NCI-H1436 (cell line): ENCODE measurements around the gene PPP3CA.
"Not testable (repeated sequence)": the region's sequence is repeated elsewhere in the genome, so short reads cannot be mapped to it uniquely, and the experiment has no call there.

Experiments used
- DNase-seq: peaks from one replicate; lab custom pipeline; 2025; lab: John Stamatoyannopoulos, UW

Gene PPP3CA

DNA sequence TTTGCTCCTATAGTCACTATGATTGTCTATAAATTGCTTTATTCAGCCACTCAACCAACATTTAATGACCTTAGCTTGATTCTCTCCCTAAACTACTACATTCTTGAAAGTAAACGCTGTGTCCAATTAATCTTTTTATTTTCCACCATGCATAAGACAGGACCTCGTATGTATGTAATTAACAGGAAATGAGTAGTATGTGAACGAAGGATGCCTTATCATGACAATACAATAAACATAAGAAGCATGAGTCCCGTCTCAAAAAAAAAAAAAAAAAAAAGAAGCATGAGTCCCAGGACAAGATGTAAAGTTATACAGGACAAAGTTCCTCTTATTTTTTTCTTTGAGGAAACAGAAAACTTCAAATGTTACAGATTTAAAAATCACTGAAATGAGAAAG lies 92.5 kb downstream of the PPP3CA start:
- no peak for DNase-seq

GRCh38 chr4:101253121-101253520 lies 94.2 kb downstream of the PPP3CA start:
- DNase-seq: no peak

GRCh38 chr4:101252721-101253120 lies 94.6 kb downstream of the PPP3CA start:
- DNase-seq: no peak

GRCh38 chr4:101251261-101251660 lies 96.1 kb downstream of the PPP3CA start:
- no peak for DNase-seq

GRCh38 chr4:101244349-101244748 lies 103.0 kb downstream of the PPP3CA start:
- DNase-seq: no peak

- no peak for DNase-seq
Observed at GRCh38 chr4:101242441-101242840, 104.9 kb downstream of the PPP3CA start.

DNA sequence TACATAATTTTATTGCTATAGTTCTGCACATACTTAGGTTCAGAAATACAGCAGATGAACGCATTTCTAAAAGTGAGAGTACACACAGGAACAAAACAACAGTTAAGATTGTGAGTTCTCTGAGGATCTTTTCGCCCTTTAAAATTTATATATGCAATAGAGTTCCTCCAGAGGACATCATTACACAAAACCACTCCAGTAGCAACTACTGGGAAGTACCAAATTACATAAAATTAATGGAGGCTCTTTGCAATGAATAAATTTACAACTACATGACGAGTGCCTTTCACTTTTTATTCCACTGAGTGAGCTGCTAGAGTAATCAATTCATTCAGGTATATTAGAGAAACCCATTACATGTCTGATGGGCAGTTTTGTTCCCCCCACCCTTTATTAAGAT lies 107.2 kb downstream of the PPP3CA start:
- DNase-seq: no peak

- DNase-seq: no peak
Observed at GRCh38 chr4:101239665-101240064, 107.7 kb downstream of the PPP3CA start.

GRCh38 chr4:101238706-101239105 lies 108.6 kb downstream of the PPP3CA start:
- no peak for DNase-seq

DNA sequence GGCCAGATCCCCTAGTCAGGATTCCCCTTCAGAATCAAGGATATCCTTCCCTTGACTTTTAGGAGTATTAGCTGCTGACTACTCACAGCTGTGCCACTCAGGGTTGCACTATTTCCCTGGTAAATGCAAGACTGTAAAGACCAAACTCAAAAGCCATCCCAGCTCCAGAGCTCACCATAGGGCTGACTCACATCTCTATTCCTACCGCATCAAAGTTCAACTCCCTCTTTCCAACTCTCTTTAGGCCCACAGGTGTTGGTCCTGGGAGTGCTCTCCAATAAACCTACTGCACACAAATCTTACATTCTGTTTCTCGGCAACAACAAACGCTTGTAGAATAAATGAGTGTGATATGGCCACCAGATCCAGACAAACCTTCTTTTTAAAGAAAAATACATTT lies 109.6 kb downstream of the PPP3CA start:
- no peak for DNase-seq

GRCh38 chr4:101236097-101236496 lies 111.2 kb downstream of the PPP3CA start:
- no peak for DNase-seq

DNA sequence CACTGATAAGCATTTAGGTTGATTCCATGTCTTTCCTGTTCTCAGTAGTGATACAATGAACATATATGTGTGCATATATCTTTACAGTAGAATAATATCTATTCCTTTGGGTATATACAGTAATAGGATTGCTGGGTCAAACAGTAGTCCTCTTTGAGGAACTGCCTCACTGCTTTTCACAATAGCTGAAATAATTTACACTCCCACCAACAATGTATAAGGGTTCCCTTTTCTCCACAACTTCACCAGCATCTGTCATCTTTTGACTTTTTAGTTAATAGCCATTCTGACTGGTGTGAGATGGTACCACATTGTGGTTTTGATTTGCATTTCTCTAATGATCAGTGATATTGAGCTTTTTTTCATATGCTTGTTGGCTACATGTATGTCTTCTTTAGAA lies 113.2 kb downstream of the PPP3CA start:
- not testable (repeated sequence) for DNase-seq

DNA sequence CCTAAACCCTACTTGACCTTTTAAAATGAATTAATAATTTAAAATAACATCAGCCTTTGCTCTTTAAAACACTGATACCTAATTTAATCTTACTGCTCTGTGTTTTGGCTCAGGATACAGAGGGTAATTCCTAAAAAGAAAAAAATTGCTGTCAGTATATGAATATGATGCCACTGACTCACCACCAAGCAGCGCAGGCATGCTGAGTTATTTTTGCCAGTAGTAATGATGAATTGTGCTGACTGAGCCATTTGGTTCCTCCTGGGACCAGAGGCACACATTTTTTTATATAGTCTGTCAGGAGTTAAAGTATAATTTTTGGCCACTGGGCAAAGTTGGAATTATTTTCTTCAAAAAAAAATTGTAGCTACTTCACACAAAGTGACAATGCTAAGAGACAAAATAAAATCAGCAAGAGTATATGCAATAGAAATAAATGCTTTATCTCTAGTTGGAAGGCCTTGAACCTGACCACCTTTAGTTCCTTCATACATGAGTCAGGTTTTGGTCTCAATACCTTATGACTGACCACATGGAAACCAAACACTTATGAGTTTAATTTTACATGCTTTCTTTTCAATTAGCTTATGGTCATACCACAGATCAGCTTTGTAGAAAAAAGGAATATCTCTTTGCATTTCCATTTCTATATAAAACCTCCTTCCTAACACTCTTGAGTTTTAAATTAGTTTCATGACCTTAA lies 115.1 kb downstream of the PPP3CA start:
- no peak for DNase-seq

DNA sequence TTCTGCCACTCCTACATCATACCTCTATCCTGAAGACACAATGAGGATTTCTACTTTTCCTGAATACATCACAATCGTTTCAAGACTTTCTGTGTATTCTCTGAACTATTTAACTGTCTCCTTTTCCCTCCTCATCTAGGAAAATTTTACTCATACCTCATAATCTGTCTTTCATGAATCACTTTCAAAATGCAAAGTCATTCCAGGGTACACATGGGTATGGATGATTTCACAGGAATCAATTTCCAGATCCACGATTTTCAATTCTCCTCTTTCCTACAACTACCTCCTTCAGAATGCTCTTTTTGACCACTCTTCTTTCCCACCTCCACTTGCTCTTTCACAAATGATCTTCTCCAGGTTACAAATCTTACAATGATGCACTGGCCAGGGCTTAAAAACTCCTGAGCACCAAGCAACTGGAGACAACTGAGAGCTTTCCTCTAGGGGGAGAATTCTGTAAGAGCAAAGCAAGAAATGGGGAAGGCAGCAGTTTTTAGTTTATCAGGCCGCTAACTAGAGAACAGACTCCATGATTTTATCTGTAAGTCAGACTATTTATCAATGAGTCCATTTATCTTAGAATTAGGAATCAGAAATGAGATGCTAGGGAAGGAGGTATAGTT lies 116.4 kb downstream of the PPP3CA start:
- no peak for DNase-seq

DNA sequence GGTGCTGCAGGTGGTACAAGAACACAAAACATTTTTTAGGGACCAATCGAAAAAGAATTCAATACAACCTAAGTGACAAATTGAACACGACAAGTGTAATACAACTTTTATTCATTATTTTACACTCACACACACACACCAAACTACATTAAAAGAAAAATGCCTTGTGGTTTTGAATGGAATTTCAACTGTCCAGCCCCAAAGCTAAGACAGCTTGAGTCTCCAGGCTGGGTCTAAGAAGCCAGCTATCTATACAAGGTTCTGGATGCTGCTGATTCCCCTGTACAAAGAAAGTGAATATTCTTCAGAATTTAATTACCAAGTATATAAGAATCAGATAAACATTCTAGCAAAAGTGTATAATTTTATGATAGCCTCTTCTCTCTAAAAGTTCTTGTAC lies 118.2 kb downstream of the PPP3CA start:
- DNase-seq: no peak

GRCh38 chr4:101227715-101228114 lies 119.6 kb downstream of the PPP3CA start:
- no peak for DNase-seq

DNA sequence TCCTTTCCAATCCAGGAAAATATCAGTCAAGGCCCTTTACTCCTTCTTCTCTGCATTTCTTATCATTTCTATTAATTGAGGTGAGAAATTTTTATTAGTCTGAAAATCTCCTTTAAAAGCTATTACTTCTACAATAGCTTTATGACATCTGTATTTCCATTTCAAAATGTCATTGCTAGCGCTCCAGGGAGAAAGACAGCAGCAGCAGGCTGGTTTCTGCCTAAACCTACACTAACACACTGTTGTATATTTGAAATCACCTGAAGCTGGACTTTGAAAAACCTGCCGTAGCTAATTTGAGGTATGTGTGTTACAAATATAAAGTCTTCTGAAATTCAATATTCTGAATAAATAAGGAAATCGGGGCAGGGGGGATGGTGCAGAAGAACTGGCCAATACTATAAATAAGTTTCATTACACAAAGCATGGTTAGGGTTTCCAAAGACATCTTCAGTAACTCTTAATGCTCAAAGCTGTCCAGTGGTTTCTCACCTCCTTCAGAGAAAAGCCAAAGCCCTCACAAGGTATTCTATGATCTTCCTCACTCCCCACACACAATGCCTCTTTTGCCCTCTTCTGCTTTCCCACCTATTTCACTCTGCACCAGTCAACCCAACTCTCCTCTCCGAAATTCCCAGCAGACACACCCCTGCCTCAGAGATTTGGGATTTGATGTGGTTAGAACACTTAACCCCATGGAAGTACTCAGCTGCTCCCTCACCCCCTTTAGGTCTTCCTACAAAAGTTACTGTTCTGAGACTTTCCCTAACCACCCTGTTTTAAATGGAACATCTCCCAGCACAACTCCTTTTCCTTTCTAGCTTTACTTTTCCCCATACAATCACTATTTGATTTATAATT lies 122.7 kb downstream of the PPP3CA start:
- no peak for DNase-seq

DNA sequence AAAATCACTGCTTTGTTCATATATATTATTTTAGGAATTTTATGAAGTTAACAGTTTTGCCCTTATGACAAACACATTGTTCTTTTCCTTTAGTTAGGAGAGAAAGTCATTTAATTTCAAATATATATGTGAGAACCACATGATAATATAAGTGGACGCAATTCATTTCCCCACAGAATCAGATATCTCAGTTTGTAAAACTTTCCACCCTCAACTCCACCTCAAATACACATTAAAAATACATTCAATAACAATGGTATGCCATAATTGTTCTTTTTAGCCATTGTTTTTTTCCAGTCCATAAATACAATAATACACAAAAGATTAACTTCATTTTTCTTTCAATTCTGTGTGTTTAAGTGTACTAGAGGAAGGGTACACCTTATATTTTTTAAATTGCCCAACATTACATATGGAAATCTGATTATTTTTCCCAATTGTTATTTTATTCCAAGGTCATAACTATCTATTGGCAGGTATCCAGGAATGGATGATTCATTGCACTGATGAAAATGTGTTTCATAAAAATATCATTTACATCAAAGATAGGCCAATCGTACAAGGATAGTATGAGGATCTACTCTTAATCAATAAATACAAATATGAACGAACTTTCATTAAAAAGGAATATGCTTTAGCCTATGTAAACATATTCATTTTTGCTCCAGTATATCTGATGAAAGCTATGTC lies 125.0 kb downstream of the PPP3CA start:
- no peak for DNase-seq

DNA sequence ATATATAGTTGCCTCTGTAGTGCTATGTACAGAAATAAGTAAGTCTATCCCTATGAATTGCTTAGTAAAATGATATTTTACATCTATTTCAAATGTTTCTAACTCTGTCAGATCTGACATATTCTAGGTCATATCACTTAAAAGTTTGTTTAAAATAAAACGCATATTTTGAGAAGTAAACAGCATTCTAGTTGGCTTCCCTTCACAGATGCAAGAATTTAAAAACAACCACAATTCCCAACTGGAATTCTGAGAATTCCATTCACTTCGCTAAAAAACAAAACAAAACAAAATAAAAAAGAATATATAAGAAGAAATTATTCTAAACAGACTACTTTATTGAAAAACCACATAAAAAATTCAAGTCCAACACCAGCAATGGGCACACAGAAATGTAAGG lies 126.0 kb downstream of the PPP3CA start:
- no peak for DNase-seq

GRCh38 chr4:101218894-101219293 lies 128.4 kb downstream of the PPP3CA start:
- DNase-seq: no peak

GRCh38 chr4:101218346-101218745 lies 129.0 kb downstream of the PPP3CA start:
- no peak for DNase-seq

GRCh38 chr4:101217353-101218031 lies 129.8 kb downstream of the PPP3CA start:
- DNase-seq: no peak
